BJ (cell line): ENCODE data around the gene LINGO4. TPM values are rescaled to one million over a fixed set of nuclear protein-coding genes. Genes with fewer than 3 reads are reported as not detected.
"Not testable (repeated sequence)": the region's sequence is repeated elsewhere in the genome, so short reads cannot be mapped to it uniquely, and the experiment has no call there.

Source experiments
- CTCF ChIA-PET: fragments of 350-600 bp; formaldehyde crosslinking; extraction: SDS; loops from one replicate; lab custom pipeline; 2021; ENCODE audit warnings: antibody characterized with exemption, inconsistent platforms; lab: Yijun Ruan, JAX
- POLR2A ChIA-PET: fragments of 300-600 bp; sonication (Branson Sonifier 250); formaldehyde crosslinking; extraction: SDS; loops from one replicate; lab custom pipeline; 2021; ENCODE audit warnings: antibody characterized with exemption; lab: Charles Lee
- DNase-seq: peaks from one replicate; pipeline ENCODE4 v3.0.0-alpha.2; 2011; ENCODE audit warnings: low read depth
- H3K27me3 ChIP-seq: 2 replicates; pipeline ENCODE4 v1.6.0; 2011; ENCODE audit warnings: low read length; ENCODE audit not compliant: control insufficient read depth, insufficient read depth
- H3K36me3 ChIP-seq: 2 replicates; pipeline ENCODE4 v1.5.1; 2011; ENCODE audit warnings: low read length; ENCODE audit not compliant: control insufficient read depth, insufficient read depth
- H3K4me3 ChIP-seq: 2 replicates; pipeline ENCODE4 v1.5.1; 2011; ENCODE audit warnings: low read depth, mild to moderate bottlenecking, control low read depth, low read length
- CTCF ChIP-seq: IDR thresholded peaks from 2 replicates; pipeline ENCODE4 v1.5.1; 2011; ENCODE audit warnings: low read depth, mild to moderate bottlenecking, control low read depth, inconsistent platforms, low read length, moderate library complexity; ENCODE audit not compliant: insufficient read depth
- polyA plus RNA-seq: library from polyadenylated mRNA; depleted of rRNA; stranded (reverse); fragments of >200 nt; gene quantifications from 2 replicates; pipeline ENCODE4 v1.2.3, GENCODE V29; 2011

The LINGO4 gene
- polyA plus RNA-seq, 1 experiment = not detected

DNA sequence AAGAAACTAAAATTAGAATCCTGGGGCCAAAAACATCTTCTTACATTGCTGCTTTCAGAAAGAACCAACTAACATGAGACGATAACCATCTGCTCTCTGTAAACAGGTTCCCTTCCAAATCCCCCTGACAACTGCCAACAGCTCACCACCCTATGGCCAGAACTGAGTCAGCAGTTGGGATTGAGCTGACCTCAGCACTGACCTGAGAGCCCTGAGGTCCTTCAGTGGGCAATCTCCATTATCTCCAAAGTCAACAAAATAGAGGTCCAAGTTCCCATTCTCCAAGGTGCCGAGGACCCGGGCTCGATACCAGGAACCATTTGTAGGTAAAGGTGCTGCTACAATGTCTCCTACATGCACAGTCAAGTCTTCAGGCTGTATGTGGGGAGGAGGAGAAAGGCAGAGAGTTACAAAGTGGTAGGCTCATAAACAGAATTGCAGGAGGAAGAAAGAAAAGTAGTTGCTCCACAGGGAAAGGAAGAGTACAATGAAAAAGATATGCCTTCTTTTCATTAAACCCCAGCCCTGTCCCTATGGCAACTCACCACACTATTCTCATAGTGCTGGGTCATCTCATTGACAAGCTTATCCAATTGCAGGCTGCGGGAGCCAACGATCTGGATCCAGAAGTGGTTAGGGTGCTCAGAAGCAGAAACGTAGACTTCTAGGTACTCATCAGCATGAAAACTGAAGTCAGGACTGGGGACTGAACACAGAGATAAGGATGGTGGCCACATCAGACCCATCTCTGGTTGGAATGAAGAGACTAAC, 29.1 kb downstream of the LINGO4 start:
- H3K36me3 ChIP-seq = no peaks in the 10 kb centered on the region
- H3K4me3 ChIP-seq = no peak overlapping the region
- ChIA-PET POLR2A (no interaction called here), CTCF (no interaction called here)
- DNase-seq = no peak
- no peaks in the 10 kb centered on the region for H3K27me3 ChIP-seq
- TF ChIP-seq CTCF = no peak

- no peak for TF ChIP-seq CTCF
- ChIA-PET CTCF (interaction anchor here (1.1 kb wide), 1 partner anchor 35 kb away, joined by 3 read pairs; no protein-coding TSS in a partner anchor), POLR2A (no interaction called here)
- Histone ChIP-seq H3K4me3 (no peak overlapping the region), H3K27me3 (no peaks in the 10 kb centered on the region), H3K36me3 (no peaks in the 10 kb centered on the region)
- no peak for DNase-seq
Measured at GRCh38 chr1:151774256-151774922, 30.8 kb downstream of the LINGO4 start.

DNA sequence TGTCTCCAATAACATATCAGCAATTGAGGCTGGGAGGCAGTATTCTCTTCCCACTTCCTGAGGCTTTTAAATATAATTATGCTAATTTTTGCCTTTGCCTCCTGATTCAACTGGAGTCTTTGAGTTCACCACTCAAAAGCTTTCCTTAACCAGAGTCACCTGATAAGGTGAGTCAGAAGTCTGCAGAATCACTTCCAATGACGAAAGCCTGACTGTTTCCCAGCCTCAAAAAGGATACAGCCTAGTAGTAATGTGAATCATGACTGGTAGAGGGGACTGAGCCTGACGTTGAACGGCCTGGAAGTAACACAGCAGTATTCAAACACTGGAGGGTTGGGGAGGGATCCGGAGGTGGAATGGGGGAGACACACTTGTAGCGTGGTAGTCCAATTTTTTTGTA, 31.5 kb downstream of the LINGO4 start:
- no peaks in the 10 kb centered on the region for H3K36me3 ChIP-seq
- H3K4me3 ChIP-seq = no peak overlapping the region
- CTCF ChIA-PET = no interaction called here
- TF ChIP-seq CTCF = no peak
- H3K27me3 ChIP-seq = no peaks in the 10 kb centered on the region
- DNase-seq = no peak
- POLR2A ChIA-PET = no interaction called here

- DNase-seq, POLR2A ChIA-PET: not testable (repeated sequence)
Measured at GRCh38 chr1:151769270-151769669, 35.9 kb downstream of the LINGO4 start.

DNA sequence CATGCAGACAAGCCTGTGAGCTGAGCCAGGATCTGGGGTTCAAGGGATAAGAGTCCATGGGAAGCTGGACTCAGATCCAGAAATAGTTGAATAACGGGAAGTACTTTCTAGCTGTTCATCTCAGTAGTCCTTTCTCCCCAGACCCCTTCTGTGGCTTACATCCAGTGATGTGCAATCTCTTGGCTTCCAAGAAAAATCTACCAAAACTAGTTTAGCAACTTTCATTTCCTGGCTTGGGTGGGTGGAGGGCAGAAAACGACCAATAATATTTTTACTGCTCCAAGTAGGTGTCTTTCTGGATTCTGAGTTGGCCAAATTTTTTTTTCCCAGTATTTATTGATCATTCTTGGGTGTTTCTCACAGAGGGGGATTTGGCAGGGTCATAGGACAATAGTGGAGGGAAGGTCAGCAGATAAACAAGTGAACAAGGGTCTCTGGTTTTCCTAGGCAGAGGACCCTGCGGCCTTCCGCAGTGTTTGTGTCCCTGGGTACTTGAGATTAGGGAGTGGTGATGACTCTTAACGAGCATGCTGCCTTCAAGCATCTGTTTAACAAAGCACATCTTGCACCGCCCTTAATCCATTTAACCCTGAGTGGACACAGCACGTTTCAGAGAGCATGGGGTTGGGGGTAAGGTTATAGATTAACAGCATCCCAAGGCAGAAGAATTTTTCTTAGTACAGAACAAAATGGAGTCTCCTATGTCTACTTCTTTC, 36.7 kb downstream of the LINGO4 start:
- POLR2A ChIA-PET, CTCF ChIA-PET, H3K27me3 ChIP-seq, H3K4me3 ChIP-seq, H3K36me3 ChIP-seq, DNase-seq: not testable (repeated sequence)

More at GRCh38 chr1:151769270-151769669, 35.9 kb downstream of the LINGO4 start:
- H3K36me3 ChIP-seq, H3K4me3 ChIP-seq, CTCF ChIA-PET, H3K27me3 ChIP-seq: not testable (repeated sequence)

DNA sequence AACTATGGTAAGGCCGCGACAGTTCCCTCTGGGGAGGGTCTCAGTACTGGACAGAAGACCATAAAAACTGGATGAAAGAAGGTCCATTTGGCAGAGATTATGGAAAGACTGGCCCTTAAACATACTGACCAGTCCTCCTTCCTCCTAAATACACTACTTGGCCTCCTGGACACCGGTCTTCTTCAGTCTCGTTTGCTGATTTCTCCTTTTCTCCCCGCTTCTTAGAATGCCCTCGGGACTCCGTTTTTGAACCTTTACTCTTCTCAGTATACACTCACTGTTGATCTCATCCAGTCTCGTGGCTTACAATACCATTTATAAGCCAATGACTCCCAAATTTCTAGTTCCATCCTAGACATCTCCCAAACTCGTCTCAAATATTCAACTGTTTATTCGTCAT, 41.2 kb downstream of the LINGO4 start:
- TF ChIP-seq CTCF = no peak
- H3K36me3 ChIP-seq = peaks cover 7% of the 10 kb centered on the region
- ChIA-PET POLR2A (no interaction called here), CTCF (interaction anchor here (1.7 kb wide), 1 partner anchor 29 kb away, joined by 6 read pairs; no protein-coding TSS in a partner anchor)
- peak overlapping the region; percentile 89 for H3K4me3 ChIP-seq
- no peak for DNase-seq
- H3K27me3 ChIP-seq = no peaks in the 10 kb centered on the region
